NK-92 (cell line): ENCODE results near the gene DHRS3.
"Not testable (repeated sequence)": the region's sequence is repeated elsewhere in the genome, so short reads cannot be mapped to it uniquely, and the experiment has no call there.

Experiments used
- DNase-seq: peaks from one replicate; lab custom pipeline; 2025; ENCODE audit not compliant: unreplicated experiment; lab: John Stamatoyannopoulos, UW

DHRS3 gene

GRCh38 chr1:12578860-12579422 lies 39.1 kb downstream of the DHRS3 start:
- DNase-seq, result no peak

- DNase-seq, result no peak
Measured at GRCh38 chr1:12577020-12577419, 41.0 kb downstream of the DHRS3 start.

- DNase-seq, result no peak
Measured at GRCh38 chr1:12574757-12575139, 43.3 kb downstream of the DHRS3 start.

GRCh38 chr1:12573015-12573825 lies 44.8 kb downstream of the DHRS3 start:
- DNase-seq, result no peak

- no peak for DNase-seq
Measured at GRCh38 chr1:12572522-12572921, 45.5 kb downstream of the DHRS3 start.

- no peak for DNase-seq
Measured at GRCh38 chr1:12570291-12570690, 47.7 kb downstream of the DHRS3 start.

GRCh38 chr1:12568009-12568767 lies 49.8 kb downstream of the DHRS3 start:
- DNase-seq, result no peak

- no peak for DNase-seq
Measured at GRCh38 chr1:12567288-12567819, 50.7 kb downstream of the DHRS3 start.

- no peak for DNase-seq
Measured at GRCh38 chr1:12566484-12567287, 51.3 kb downstream of the DHRS3 start.

- no peak for DNase-seq
Measured at GRCh38 chr1:12565966-12566352, 52.1 kb downstream of the DHRS3 start.

- no peak for DNase-seq
Measured at GRCh38 chr1:12565094-12565965, 52.7 kb downstream of the DHRS3 start.

- DNase-seq, result not testable (repeated sequence)
Measured at GRCh38 chr1:12564251-12564650, 53.8 kb downstream of the DHRS3 start.

- no peak for DNase-seq
Measured at GRCh38 chr1:12562955-12563576, 54.9 kb downstream of the DHRS3 start.

- no peak for DNase-seq
Measured at GRCh38 chr1:12561121-12561520, 56.9 kb downstream of the DHRS3 start.

- DNase-seq, result no peak
Measured at GRCh38 chr1:12556957-12557935, 60.8 kb downstream of the DHRS3 start.

GRCh38 chr1:12556368-12556930 lies 61.6 kb downstream of the DHRS3 start:
- no peak for DNase-seq

- DNase-seq, result no peak
Measured at GRCh38 chr1:12555411-12556367, 62.3 kb downstream of the DHRS3 start.
